Measurements from ENCODE around the gene KLHL36. TPM values are rescaled to one million over a fixed set of nuclear protein-coding genes. Genes with fewer than 3 reads are reported as not detected.

Gene KLHL36
- total RNA-seq, 1 donor from 2014 or later: 72.7 TPM

GRCh38 chr16:84657229-84657837 lies 9.0 kb downstream of the KLHL36 start:
- ChIA-PET POLR2A (no interaction called here), CTCF (interaction anchor here (1.4 kb wide), 1 partner anchor 35 kb away, joined by 9 read pairs; no protein-coding TSS in a partner anchor)
- Mint-ChIP-seq H3K27ac (peak overlapping the region; percentile 77), H3K4me1 (peaks cover 36% of the 10 kb centered on the region), H3K9me3 (no peaks in the 10 kb centered on the region), H3K27me3 (no peaks in the 10 kb centered on the region), H3K4me3 (no peak overlapping the region), H3K36me3 (ENCODE audit: low read depth) (peaks cover 86% of the 10 kb centered on the region)
- TF ChIP-seq CTCF (IDR thresholded peaks at IDR 0.05): no peak
- DNase-seq: no peak
- no peak for ATAC-seq (ENCODE audit: low read depth)
- intact Hi-C loops (cut with micrococcal nuclease): loop anchor here (5.0 kb wide), 1 partner anchor 35 kb away; no protein-coding TSS in a partner anchor

GRCh38 chr16:84658690-84659089 lies 10.4 kb downstream of the KLHL36 start:
- intact Hi-C loops (cut with micrococcal nuclease): loop anchor here (5.0 kb wide), 1 partner anchor 36 kb away; no protein-coding TSS in a partner anchor
- ATAC-seq (ENCODE audit: low read depth) (no peak), DNase-seq (no peak)
- Mint-ChIP-seq H3K27ac (no peak overlapping the region), H3K36me3 (ENCODE audit: low read depth) (peaks cover 87% of the 10 kb centered on the region), H3K9me3 (no peaks in the 10 kb centered on the region), H3K27me3 (no peaks in the 10 kb centered on the region), H3K4me3 (no peak overlapping the region), H3K4me1 (peaks cover 47% of the 10 kb centered on the region)
- ChIA-PET POLR2A (interaction anchor here (0.7 to 1.0 kb wide), 2 partner anchors 17 to 31 kb away, joined by 3 read pairs; no protein-coding TSS in a partner anchor), CTCF (interaction anchor here (1.1 kb wide), 1 partner anchor 66 kb away, joined by 3 read pairs; no protein-coding TSS in a partner anchor)
- TF ChIP-seq CTCF (IDR thresholded peaks at IDR 0.05): no peak

- Mint-ChIP-seq H3K27me3 (no peaks in the 10 kb centered on the region), H3K27ac (no peak overlapping the region), H3K9me3 (no peaks in the 10 kb centered on the region), H3K36me3 (ENCODE audit: low read depth) (peaks cover 90% of the 10 kb centered on the region), H3K4me1 (peaks cover 52% of the 10 kb centered on the region), H3K4me3 (no peak overlapping the region)
- ATAC-seq (ENCODE audit: low read depth) (no peak), DNase-seq (no peak)
- intact Hi-C loops (cut with micrococcal nuclease): loop anchor here (5.0 kb wide), 1 partner anchor 37 kb away; no protein-coding TSS in a partner anchor
- TF ChIP-seq CTCF (IDR thresholded peaks at IDR 0.05): no peak
- ChIA-PET CTCF (no interaction called here), POLR2A (no interaction called here)
Observed at GRCh38 chr16:84659656-84660300, 11.5 kb downstream of the KLHL36 start.

DNA sequence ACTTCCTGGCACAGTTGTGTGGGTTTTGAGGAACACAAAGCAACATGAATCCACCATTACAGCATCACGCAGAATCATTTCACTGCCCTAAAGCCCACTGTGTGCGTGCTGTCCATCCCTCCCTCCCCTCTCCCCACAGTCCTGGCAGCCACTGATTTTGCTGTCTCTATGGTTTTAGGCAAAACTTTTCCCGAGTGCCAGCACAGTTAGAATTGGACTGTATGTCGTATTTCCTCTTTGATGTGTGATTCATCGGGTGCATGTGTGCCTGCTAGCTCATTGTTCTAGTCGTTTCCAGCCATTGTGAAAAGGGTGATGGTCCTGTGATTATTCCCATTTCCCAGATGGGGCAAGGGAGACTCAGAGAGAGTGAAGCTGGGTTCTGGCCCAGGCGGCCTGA lies 12.7 kb downstream of the KLHL36 start:
- Mint-ChIP-seq H3K9me3 (no peaks in the 10 kb centered on the region), H3K4me3 (no peak overlapping the region), H3K36me3 (ENCODE audit: low read depth) (peaks cover 84% of the 10 kb centered on the region), H3K27me3 (no peaks in the 10 kb centered on the region), H3K27ac (no peak overlapping the region), H3K4me1 (peaks cover 47% of the 10 kb centered on the region)
- intact Hi-C loops (cut with micrococcal nuclease): no loop called here
- no peak for DNase-seq
- no peak for ATAC-seq (ENCODE audit: low read depth)
- TF ChIP-seq CTCF (IDR thresholded peaks at IDR 0.05): no peak
- POLR2A ChIA-PET: no interaction called here
- CTCF ChIA-PET: interaction anchor here (4.5 kb wide), 1 partner anchor 12 kb away, joined by 33 read pairs; no protein-coding TSS in a partner anchor

DNA sequence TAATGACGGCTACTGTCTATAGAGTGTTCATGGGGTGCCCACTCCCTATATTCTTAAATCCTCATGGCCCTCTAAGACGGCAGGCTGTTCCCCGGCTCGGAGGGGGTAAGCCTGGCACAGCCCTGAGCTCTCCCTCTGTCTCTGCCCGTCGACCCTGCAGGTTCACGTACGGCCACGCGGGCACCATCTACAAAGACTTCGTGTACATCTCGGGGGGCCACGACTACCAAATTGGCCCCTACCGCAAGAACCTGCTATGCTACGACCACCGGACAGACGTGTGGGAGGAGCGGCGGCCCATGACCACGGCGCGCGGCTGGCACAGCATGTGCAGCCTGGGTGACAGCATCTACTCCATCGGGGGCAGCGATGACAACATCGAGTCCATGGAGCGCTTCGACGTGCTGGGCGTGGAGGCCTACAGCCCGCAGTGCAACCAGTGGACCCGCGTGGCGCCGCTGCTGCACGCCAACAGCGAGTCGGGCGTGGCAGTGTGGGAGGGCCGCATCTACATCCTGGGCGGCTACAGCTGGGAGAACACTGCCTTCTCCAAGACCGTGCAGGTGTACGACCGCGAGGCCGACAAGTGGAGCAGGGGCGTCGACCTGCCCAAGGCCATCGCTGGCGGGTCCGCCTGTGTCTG lies 13.2 kb downstream of the KLHL36 start:
- H3K4me3 Mint-ChIP-seq: no peak overlapping the region
- no peak overlapping the region for H3K27ac Mint-ChIP-seq
- TF ChIP-seq CTCF (IDR thresholded peaks at IDR 0.05): no peak
- ATAC-seq (ENCODE audit: low read depth) (no peak), DNase-seq (no peak)
- no peaks in the 10 kb centered on the region for H3K27me3 Mint-ChIP-seq
- ChIA-PET CTCF (interaction anchor here (1.2 to 4.5 kb wide), 2 partner anchors 11 to 72 kb away, joined by 3 to 33 read pairs; no protein-coding TSS in a partner anchor), POLR2A (no interaction called here)
- no peaks in the 10 kb centered on the region for H3K9me3 Mint-ChIP-seq
- peaks cover 88% of the 10 kb centered on the region for H3K36me3 Mint-ChIP-seq (ENCODE audit: low read depth)
- peaks cover 42% of the 10 kb centered on the region for H3K4me1 Mint-ChIP-seq
- intact Hi-C loops (cut with micrococcal nuclease): no loop called here
